T-helper 2 cell treated with Interferon-gamma antibody and Interleukin-4, amounts not matched to agents 5 μg/mL and 100 μg/mL, for 36 hours (primary cell): ENCODE measurements around the gene ARHGAP24.
"Not testable (repeated sequence)": the region's sequence is repeated elsewhere in the genome, so short reads cannot be mapped to it uniquely, and the experiment has no call there.

Experiments used
- DNase-seq: peaks from one replicate; pipeline ENCODE4 v3.0.0; 2021; ENCODE audit warnings: low spot score
- H3K27ac Mint-ChIP-seq: one replicate; pipeline ENCODE4 v1.8.0; 2021; ENCODE audit warnings: mild to moderate bottlenecking, mixed read lengths
- H3K27me3 Mint-ChIP-seq: one replicate; pipeline ENCODE4 v1.8.0; 2021; ENCODE audit warnings: low read depth, mixed read lengths
- H3K36me3 Mint-ChIP-seq: one replicate; pipeline ENCODE4 v1.8.0; 2021; ENCODE audit warnings: low read depth, mixed read lengths
- H3K4me1 Mint-ChIP-seq: one replicate; pipeline ENCODE4 v1.8.0; 2021; ENCODE audit warnings: low read depth, mixed read lengths
- H3K4me3 Mint-ChIP-seq: one replicate; pipeline ENCODE4 v1.8.0; 2022; ENCODE audit warnings: mild to moderate bottlenecking, moderate library complexity, mixed read lengths
- H3K9me3 Mint-ChIP-seq: one replicate; pipeline ENCODE4 v1.8.0; 2021; ENCODE audit warnings: mixed read lengths

ARHGAP24 gene

GRCh38 chr4:85644061-85644460 is 169.1 kb downstream of the ARHGAP24 start:
- Mint-ChIP-seq H3K9me3 (no peaks in the 10 kb centered on the region), H3K36me3 (no peaks in the 10 kb centered on the region), H3K4me1 (no peaks in the 10 kb centered on the region), H3K27me3 (no peaks in the 10 kb centered on the region), H3K27ac (no peak overlapping the region), H3K4me3 (no peak overlapping the region)
- no peak for DNase-seq

- no peaks in the 10 kb centered on the region for H3K36me3 Mint-ChIP-seq
- H3K9me3 Mint-ChIP-seq = no peaks in the 10 kb centered on the region
- H3K4me3 Mint-ChIP-seq = no peak overlapping the region
Observed at GRCh38 chr4:85650908-85651307, 176.0 kb downstream of the ARHGAP24 start.

GRCh38 chr4:85656759-85657505 is 182.0 kb downstream of the ARHGAP24 start:
- no peaks in the 10 kb centered on the region for H3K4me1 Mint-ChIP-seq
- no peaks in the 10 kb centered on the region for H3K9me3 Mint-ChIP-seq
- no peaks in the 10 kb centered on the region for H3K36me3 Mint-ChIP-seq
- no peaks in the 10 kb centered on the region for H3K27me3 Mint-ChIP-seq
- H3K4me3 Mint-ChIP-seq = no peak overlapping the region
- DNase-seq = no peak
- H3K27ac Mint-ChIP-seq = no peak overlapping the region

More at GRCh38 chr4:85650908-85651307, 176.0 kb downstream of the ARHGAP24 start:
- H3K27me3 Mint-ChIP-seq = no peaks in the 10 kb centered on the region
- no peak overlapping the region for H3K27ac Mint-ChIP-seq
- H3K4me1 Mint-ChIP-seq = no peaks in the 10 kb centered on the region
- DNase-seq = no peak

DNA sequence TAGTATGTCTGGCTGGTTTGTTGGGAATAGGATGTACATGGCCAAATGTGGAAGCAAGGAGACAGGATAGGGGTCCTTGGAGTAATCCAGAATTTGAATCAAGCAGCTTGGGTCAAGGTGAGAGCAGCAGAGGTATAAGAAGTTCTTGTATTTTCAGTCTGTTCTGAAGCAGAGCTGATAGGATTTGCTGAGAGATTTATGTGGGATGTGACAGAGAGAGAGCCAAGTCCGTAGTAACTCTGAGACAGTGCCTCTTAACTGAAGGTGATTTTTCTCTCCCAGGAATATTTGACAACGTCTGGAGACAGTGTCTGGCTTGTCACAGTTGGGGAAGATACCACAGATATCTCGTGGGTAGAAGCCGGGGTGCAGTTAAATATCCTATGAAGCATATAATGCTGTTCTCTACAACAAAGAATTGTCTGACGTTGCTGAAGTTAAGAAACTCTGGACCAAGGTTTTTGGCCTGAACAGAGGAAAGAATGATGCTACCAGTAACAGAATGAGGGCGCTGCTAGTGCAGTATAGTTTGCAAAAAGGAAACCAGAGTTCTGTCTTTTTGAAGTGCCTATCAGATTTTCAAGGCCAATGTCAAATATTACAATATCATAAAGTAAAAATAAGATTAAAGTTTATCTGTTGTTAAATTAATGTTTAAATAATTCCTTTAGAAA is 184.0 kb downstream of the ARHGAP24 start:
- Mint-ChIP-seq H3K27me3 (no peaks in the 10 kb centered on the region), H3K36me3 (no peaks in the 10 kb centered on the region), H3K4me3 (no peak overlapping the region), H3K9me3 (no peaks in the 10 kb centered on the region), H3K27ac (no peak overlapping the region), H3K4me1 (no peaks in the 10 kb centered on the region)
- DNase-seq = no peak

- no peak for DNase-seq
- H3K4me1 Mint-ChIP-seq = no peaks in the 10 kb centered on the region
- no peaks in the 10 kb centered on the region for H3K27me3 Mint-ChIP-seq
- no peak overlapping the region for H3K4me3 Mint-ChIP-seq
- no peaks in the 10 kb centered on the region for H3K9me3 Mint-ChIP-seq
- H3K36me3 Mint-ChIP-seq = no peaks in the 10 kb centered on the region
- H3K27ac Mint-ChIP-seq = no peak overlapping the region
Observed at GRCh38 chr4:85659610-85660218, 184.8 kb downstream of the ARHGAP24 start.

DNA sequence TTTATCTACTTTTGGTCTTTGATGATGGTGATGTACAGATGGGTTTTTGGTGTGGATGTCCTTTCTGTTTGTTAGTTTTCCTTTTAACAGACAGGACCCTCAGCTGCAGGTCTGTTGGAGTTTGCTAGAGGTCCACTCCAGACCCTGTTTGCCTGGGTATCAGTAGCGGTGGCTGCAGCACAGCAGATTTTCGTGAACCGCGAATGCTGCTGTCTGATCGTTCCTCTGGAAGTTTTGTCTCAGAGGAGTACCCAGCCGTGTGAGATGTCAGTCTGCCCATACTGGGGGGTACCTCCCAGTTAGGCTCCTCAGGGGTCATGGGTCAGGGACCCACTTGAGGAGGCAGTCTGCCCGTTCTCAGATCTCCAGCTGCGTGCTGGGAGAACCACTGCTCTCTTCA is 191.7 kb downstream of the ARHGAP24 start:
- H3K4me1 Mint-ChIP-seq = not testable (repeated sequence)

DNA sequence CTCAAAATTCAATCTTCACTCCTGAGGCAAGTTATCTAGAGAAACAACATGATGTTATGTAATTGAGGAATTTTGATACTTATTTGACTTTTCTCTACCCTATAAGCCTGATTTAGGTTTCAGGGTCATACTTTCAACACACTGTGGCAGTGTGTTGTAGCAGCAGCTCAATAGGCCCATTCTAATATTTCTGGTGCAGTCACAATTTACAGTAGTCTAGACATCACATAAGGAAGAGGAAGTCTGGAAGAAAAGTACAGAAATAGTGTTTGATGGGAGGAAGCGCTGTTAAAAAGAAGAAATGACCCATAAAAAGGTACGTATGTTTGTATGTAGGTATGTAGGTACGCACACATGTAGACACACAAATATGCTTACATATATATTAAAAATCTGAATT is 194.3 kb downstream of the ARHGAP24 start:
- Mint-ChIP-seq H3K4me1 (no peaks in the 10 kb centered on the region), H3K9me3 (peaks cover 5% of the 10 kb centered on the region), H3K27me3 (no peaks in the 10 kb centered on the region), H3K27ac (no peak overlapping the region), H3K36me3 (no peaks in the 10 kb centered on the region), H3K4me3 (no peak overlapping the region)
- no peak for DNase-seq

More for the DNA sequence above, 191.7 kb downstream of the ARHGAP24 start:
- not testable (repeated sequence) for H3K9me3 Mint-ChIP-seq, H3K27me3 Mint-ChIP-seq, H3K36me3 Mint-ChIP-seq, DNase-seq, H3K4me3 Mint-ChIP-seq, H3K27ac Mint-ChIP-seq

DNA sequence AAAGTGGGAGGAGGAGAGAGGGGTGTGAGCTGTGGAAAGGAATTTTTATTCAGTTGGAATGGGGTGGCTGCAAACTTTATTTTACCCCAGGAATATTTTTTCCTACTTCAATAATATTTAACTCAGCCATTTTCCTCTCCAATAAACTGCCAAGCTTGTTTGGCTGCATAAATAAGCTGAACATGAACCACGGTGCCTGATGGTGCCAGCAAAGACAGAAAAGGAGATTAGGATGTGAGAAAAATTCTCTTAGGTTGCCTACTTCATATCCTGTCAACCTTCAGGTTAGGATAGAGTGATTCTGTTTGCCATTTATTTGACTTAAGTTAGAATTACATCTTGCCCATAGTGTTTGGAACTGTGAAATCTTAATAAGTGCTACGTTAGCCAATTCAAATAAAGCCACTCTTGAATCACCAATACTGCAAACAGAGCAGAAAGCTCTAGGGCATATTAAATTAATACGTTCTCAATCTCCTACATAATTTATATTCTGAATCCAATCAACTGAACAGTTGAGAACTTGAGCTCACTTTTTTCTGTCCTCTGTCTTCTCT is 195.1 kb downstream of the ARHGAP24 start:
- peaks cover 5% of the 10 kb centered on the region for H3K9me3 Mint-ChIP-seq
- no peak overlapping the region for H3K4me3 Mint-ChIP-seq
- H3K36me3 Mint-ChIP-seq = no peaks in the 10 kb centered on the region
- no peak for DNase-seq
- H3K27ac Mint-ChIP-seq = no peak overlapping the region
- H3K27me3 Mint-ChIP-seq = no peaks in the 10 kb centered on the region
- H3K4me1 Mint-ChIP-seq = no peaks in the 10 kb centered on the region

DNA sequence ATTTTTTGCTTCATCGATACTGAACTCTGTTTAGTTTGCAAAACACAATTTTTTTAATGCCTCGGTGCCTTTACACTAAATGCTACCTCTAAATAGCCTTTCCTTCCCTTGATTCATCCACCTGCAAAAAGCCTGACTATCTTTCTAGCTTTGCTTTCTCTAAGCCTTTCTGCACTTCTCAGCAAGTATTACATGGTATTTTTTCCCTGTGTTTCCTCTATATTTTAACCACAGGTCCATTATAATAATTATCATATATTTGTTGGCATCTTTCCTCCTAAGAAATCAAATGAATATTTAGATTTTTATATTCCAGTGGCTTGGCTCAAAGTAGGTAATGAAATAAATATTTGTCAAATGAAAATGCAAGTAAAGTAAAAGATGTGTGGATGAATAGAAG is 196.2 kb downstream of the ARHGAP24 start:
- H3K4me3 Mint-ChIP-seq = no peak overlapping the region
- H3K27me3 Mint-ChIP-seq = no peaks in the 10 kb centered on the region
- DNase-seq = no peak
- H3K9me3 Mint-ChIP-seq = peaks cover 5% of the 10 kb centered on the region
- no peaks in the 10 kb centered on the region for H3K4me1 Mint-ChIP-seq
- no peaks in the 10 kb centered on the region for H3K36me3 Mint-ChIP-seq
- no peak overlapping the region for H3K27ac Mint-ChIP-seq

- no peak for DNase-seq
- no peak overlapping the region for H3K4me3 Mint-ChIP-seq
Observed at GRCh38 chr4:85672116-85672515, 197.2 kb downstream of the ARHGAP24 start.

GRCh38 chr4:85672959-85673358 is 198.0 kb downstream of the ARHGAP24 start:
- no peaks in the 10 kb centered on the region for H3K36me3 Mint-ChIP-seq
- H3K27ac Mint-ChIP-seq = no peak overlapping the region
- no peaks in the 10 kb centered on the region for H3K4me1 Mint-ChIP-seq
- no peaks in the 10 kb centered on the region for H3K9me3 Mint-ChIP-seq
- no peak for DNase-seq
- no peak overlapping the region for H3K4me3 Mint-ChIP-seq
- no peaks in the 10 kb centered on the region for H3K27me3 Mint-ChIP-seq

More at GRCh38 chr4:85672116-85672515, 197.2 kb downstream of the ARHGAP24 start:
- H3K27me3 Mint-ChIP-seq = no peaks in the 10 kb centered on the region
- H3K4me1 Mint-ChIP-seq = no peaks in the 10 kb centered on the region
- H3K27ac Mint-ChIP-seq = no peak overlapping the region
- H3K9me3 Mint-ChIP-seq = peaks cover 5% of the 10 kb centered on the region
- no peaks in the 10 kb centered on the region for H3K36me3 Mint-ChIP-seq

- Mint-ChIP-seq H3K27me3 (no peaks in the 10 kb centered on the region), H3K36me3 (no peaks in the 10 kb centered on the region), H3K9me3 (no peaks in the 10 kb centered on the region), H3K27ac (no peak overlapping the region), H3K4me1 (no peaks in the 10 kb centered on the region), H3K4me3 (no peak overlapping the region)
- no peak for DNase-seq
Observed at GRCh38 chr4:85673540-85673939, 198.6 kb downstream of the ARHGAP24 start.

- H3K4me3 Mint-ChIP-seq = no peak overlapping the region
- H3K27ac Mint-ChIP-seq = no peak overlapping the region
- no peak for DNase-seq
- no peaks in the 10 kb centered on the region for H3K4me1 Mint-ChIP-seq
- H3K27me3 Mint-ChIP-seq = no peaks in the 10 kb centered on the region
- H3K36me3 Mint-ChIP-seq = no peaks in the 10 kb centered on the region
- no peaks in the 10 kb centered on the region for H3K9me3 Mint-ChIP-seq
Observed at GRCh38 chr4:85675076-85676049, 200.4 kb downstream of the ARHGAP24 start.
